PC-3 (cell line): ENCODE measurements around the gene NDFIP2.

ENCODE experiments used
- CTCF ChIP-seq: fragments of 300-600 bp; sonication (generic); conservative IDR thresholded peaks from 2 replicates; pipeline ENCODE4 v1.5.1; 2017; ENCODE audit warnings: antibody characterized with exemption, low read depth, mild to moderate bottlenecking, low read length
- EZH2 ChIP-seq: fragments of 300-600 bp; sonication (generic); IDR thresholded peaks from one replicate; pipeline ENCODE4 v1.6.1; 2017; ENCODE audit warnings: antibody characterized with exemption, mild to moderate bottlenecking, low read length; ENCODE audit not compliant: unreplicated experiment
- EZH2phosphoT487 ChIP-seq: fragments of 300-600 bp; sonication (generic); IDR thresholded peaks from 2 replicates; pipeline ENCODE4 v1.6.1; 2018; ENCODE audit warnings: mild to moderate bottlenecking, antibody characterized with exemption, low read length, borderline replicate concordance

DNA sequence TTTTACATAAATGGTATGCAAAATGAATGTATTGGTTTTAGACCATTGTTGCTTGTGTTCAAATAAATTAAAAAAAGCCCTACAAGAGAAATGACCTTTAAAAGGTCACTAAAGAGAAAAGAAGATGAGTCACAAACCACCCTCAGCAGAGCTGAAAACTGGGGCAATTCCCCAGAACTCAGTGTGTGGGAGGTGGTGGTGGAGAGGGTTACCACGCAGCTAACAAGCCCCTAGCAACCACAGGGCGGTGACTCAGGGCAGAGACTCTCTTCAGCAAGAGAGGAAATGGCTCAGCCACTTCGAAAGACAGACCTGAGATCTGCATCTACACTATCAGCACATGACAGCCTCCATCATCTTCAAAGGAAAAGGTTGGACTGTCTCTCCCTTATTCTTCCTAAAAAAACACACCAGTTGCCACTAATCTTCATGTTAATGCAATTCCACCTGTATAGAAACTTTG, 29.4 kb upstream of the NDFIP2 start:
- no peak for TF ChIP-seq CTCF
- TF ChIP-seq EZH2, result no peak
- no peak for TF ChIP-seq EZH2phosphoT487
